Measurements from ENCODE around the gene RBM4B.

DNA sequence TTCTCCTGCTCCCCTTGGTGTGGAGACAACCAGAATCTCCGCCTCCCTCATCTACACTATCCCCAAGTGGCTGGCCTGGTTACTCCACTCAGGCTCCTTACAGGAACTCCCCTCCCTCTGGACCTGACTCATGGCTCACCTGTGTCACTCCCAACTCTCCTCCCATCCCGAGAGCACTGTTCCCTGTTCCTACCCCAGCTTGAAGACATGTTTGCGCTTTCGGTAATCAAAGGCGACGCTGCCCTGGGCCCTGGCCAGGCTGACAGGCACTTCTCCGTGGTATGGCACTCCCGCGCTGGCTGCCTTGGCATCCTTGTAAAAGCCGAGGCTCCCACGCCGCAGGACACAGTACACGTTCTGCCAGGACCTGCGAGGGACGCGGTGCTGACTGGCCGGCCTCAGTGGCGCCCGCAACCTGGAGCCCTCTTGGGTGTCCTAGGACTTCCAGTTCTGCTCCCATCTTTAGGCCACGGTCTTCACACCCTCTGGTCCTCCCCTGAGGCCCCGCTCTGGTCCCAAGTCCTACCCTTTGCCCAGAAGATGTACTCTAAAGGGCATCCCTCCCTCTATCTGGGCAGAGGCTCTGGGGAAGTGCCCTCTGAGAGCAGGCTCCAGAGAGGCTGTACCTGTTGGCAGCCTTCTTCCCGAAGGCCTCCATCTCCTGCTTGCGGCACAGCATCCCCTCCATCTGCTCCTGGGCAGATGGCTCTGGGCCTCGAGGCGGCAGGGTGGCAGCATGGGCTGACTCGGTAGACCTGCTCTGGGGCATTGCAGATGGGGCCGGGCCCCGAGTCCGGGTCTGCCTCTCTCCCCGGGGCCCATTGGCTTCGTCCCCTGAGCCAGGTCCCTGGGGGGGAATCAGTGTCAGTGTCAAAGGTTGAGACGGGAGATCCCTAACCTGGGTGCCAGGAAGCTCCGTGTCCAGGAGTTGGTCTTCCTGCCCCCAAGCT, 9.4 kb upstream of the RBM4B start:
- TF ChIP-seq CTCF (IDR thresholded peaks at IDR 0.05): no peak
- TF ChIP-seq EZH2 (IDR thresholded peaks at IDR 0.05): no peak
- TF ChIP-seq EZH2phosphoT487 (IDR thresholded peaks at IDR 0.05): no peak

Data from neural progenitor cell (in vitro differentiated cells).